ENCODE measurements around the gene ZBTB8A.
"Not testable (repeated sequence)": the region's sequence is repeated elsewhere in the genome, so short reads cannot be mapped to it uniquely, and the experiment has no call there.

Gene ZBTB8A

DNA sequence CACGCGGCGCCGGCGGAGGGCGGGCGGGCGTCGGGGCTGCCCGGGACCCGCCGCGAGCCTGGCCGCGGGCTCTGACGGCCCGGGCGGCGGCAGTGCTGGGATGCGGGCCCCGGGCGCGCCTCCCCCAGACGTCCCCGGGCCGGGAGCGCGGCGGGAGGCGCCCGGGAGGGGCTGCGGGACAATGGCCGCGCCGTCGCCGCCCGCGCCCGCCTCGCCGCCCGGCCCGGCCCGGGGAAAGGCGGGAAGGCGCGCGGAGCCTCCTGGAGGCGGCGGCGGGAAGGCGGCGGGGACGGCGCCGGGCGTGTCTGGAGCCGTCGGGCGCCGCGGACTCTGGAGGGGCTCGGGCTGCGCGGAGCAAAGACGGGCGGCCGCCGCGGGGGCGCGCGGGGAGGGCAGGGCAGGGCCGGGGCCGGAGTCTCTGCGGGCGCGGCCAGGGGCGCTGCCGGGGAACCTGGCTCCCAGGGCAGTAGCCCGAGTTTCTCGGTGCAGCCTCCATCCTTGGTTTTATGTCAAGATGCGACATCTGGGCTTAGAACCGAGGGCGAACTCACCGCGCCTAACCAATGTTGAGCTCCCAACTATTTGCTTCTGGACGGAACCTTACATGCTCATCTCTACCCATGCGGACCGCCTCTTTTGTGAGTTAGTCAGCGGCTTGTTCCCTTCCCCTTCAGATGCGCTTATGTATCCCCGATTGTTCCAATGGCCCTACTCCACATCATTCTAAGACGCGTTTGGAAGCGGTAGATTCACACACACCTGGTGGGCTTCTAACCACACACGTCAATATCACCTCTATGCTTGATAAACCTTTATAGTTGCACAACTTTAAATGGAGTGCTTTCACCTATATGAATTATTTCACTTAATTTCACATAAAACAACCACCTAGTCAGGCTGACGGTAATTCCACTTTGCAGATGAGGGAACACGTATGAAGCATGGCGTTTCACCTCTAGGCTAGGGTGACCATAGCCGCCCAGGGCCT is 651 bp downstream of the ZBTB8A start:
- peak; percentile 82 for DNase-seq (ENCODE audit: low spot score)

DNA sequence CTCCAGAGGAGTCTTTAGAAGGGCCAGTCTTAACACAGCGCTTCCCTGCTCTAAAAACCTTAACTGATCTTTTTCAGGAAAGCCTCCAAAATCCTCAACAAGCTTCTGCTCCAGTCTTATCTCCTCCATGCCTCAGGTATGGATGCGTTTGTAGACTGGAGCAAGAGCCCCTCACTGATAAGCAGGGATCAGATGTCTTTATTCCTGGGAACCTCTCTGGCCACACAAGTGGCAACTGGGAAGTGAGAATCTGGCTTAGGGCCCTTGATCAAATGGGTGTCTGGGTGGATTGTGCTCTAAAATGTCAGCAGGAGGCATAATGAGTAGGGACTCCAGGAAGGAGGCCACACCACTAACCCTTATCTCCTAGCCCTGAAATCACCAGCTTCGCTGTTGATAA is 1.4 kb downstream of the ZBTB8A start:
- no peak for DNase-seq (ENCODE audit: low spot score)

DNA sequence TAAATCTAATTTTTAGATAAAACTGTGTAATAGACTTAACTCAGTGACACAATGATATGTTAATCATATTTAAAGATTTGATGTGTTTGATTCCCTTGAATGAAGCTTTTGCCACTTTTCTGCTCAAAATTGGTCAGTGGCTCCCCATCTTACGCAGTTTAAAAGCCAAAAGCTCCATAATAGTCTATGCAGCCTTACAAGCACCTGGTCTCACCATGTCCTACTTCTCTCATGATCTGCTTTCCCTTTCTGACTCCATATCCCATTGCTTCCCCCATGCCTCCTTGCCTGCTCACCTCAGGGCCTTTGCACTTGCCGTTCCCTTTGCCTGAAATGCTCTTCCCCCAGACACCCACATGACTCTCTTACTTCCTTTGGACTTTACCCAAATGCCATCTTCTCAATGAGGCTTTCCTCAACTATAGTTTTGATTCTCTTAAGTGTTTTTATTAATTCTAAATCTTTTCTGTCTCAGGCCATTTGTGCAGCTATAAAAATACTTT is 1.9 kb downstream of the ZBTB8A start:
- no peak for DNase-seq (ENCODE audit: low spot score)

DNA sequence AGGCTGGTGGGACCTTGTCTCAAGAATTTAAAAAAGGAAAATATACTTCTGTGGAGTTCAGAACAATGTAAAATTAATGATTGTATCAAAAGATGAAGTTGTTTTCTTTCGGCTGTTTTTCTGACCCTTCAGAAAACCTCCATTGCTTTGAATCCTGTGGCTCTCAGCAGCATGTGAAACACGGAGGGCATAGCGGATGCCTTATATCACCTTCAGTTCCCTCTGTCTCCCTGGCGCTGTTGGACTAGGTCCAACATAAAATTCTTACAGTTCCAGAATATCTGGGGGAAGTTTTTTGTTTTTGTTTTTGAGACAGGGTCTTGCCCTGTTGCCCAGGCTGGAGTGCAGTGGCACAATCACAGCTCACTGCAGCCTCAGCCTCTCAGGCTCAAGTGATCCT is 7.4 kb downstream of the ZBTB8A start:
- DNase-seq (ENCODE audit: low spot score): no peak

DNA sequence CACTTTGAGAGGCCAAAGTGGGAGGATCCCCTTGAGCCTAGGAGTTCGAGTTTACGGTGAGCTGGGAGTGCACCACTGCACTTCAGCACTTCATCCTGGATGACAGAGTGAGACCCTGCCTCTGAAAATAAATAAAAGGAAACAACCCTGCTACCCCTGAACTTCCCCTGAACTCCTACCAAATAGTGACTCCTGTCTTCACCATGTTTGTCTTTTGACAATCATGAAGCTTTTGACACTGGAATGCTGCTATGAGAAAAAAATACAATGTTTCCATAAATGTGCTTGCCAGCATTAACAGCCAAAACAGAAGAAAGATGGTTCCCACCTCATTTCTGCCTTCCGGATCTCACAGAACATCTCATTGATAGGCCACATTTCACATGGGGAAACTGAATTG is 10.4 kb downstream of the ZBTB8A start:
- no peak for DNase-seq (ENCODE audit: low spot score)

DNA sequence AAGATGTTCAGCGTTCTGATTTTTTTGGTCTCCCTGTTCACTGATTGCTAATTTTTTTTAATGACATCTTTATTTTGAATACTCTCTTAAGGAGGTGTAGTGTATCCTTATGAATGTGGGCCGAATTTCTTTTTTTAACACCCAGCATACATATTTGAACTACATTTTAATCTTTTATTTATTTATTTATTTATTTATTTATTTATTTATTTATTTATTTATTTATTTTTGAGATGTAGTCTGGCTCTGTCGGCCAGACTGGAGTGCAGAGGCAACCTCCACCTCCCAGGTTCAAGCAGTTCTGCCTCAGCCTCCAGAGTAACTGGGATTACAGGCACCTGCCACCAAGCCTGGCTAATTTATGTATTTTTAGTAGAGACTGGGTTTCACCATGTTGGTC is 15.1 kb downstream of the ZBTB8A start:
- no peak for DNase-seq (ENCODE audit: low spot score)

DNA sequence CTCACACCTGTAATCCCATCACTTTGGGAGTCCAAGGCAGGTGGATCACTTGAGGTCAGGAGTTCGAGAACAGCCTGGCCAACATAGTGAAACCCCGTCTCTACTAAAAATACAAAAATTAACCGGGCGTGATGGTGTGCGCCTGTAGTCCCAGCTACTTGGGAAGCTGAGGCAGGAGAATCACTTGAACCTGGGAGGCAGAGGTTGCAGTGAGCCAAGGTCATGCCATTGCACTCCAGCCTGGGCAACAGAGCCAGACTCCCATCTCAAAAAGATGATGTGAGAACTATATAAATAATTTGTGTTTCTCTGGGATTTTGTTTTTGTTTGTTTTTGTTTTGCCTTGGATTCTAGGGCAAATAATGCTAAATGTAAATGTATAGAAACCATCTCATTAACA is 17.8 kb downstream of the ZBTB8A start:
- not testable (repeated sequence) for DNase-seq (ENCODE audit: low spot score)

DNA sequence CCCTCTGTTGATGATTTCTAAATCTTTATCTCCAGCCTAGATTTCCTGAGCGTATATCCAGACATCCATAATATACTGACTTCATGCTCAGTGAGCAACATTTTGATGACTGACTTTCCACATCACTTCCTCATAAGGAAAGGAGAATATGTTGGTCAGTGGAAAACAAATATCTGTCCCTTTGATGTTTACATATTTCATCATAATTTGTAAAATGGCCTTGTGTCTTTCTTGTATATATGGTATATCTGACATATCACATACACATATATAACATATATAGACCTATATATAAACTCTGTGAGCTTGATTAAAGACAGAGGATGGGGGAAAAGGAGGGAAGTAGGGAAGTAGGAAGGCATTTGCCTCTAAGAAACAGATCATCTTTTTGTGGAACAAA is 18.6 kb downstream of the ZBTB8A start:
- DNase-seq (ENCODE audit: low spot score): no peak

DNA sequence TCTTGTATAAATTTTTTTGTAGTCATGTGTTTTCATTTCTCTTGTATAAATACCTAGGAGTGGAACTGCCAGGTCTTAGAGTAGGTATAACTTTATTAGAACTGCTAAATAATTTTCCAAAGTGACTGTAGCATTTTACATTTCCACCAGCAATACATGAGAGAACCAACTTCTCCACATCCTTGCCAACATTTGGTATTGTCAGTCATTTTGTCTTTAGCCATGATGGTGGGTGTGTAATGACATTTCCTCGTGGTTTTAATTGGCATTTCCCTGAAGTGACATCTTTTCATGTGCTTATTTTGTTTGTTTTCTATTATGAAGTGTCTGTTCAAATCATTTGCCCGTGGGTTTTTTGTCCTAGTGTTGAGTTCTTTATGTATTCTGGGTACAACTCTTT is 29.7 kb downstream of the ZBTB8A start:
- DNase-seq (ENCODE audit: low spot score): no peak

DNA sequence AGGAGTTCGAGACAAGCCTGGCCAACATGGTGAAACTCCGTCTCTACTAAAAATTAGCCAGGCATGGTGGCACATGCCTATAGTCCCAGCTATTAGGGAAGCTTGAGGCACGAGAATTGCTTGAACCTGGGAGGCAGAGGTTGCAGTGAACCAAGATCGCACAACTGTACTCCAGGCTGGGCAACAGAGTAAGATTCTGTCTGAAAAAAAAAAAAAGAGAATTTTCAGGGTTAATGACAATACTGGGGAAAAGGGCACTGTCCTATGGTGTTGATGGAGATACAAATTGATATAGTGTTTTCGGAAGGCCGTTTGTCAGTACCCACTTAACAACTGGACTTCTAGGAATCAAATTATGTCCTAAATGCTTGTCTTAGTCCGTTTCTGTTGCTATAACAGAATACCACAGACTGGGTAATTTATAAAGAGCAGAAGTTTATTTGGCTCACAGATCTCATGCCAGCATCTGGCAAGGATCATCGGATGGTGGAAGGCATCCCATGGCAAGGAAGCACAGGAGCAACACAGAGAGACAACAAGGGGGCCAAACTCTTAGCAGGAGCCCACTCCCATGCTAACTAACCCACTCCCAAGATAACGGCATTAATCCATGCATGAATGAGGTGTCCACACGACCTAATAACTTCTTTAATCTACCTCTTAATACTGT is 41.3 kb downstream of the ZBTB8A start:
- no peak for DNase-seq (ENCODE audit: low spot score)

DNA sequence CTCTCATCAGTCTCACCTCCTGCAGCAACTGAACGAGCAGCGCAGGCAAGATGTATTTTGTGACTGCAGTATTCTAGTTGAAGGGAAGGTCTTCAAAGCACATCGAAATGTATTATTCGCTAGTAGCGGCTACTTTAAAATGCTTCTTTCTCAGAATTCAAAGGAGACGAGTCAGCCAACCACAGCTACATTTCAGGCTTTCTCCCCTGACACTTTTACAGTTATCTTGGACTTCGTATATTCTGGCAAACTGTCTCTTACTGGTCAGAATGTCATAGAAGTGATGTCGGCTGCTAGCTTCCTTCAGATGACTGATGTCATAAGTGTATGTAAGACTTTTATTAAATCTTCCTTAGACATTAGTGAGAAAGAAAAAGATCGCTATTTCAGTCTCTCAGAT is 53.7 kb downstream of the ZBTB8A start:
- DNase-seq (ENCODE audit: low spot score): no peak

DNA sequence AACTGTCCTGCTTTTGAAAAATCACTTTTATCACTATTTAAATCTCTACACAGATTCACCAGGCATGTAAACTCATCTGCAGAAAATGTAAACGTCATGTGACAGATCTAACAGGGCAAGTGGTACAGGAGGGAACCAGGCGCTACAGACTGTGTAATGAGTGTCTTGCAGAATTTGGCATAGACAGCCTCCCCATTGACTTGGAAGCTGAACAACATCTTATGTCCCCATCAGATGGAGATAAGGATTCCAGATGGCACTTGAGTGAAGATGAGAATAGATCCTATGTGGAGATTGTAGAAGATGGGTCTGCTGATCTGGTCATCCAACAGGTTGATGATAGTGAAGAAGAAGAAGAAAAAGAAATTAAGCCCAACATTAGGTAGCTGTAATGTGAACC is 60.8 kb downstream of the ZBTB8A start:
- no peak for DNase-seq (ENCODE audit: low spot score)

DNA sequence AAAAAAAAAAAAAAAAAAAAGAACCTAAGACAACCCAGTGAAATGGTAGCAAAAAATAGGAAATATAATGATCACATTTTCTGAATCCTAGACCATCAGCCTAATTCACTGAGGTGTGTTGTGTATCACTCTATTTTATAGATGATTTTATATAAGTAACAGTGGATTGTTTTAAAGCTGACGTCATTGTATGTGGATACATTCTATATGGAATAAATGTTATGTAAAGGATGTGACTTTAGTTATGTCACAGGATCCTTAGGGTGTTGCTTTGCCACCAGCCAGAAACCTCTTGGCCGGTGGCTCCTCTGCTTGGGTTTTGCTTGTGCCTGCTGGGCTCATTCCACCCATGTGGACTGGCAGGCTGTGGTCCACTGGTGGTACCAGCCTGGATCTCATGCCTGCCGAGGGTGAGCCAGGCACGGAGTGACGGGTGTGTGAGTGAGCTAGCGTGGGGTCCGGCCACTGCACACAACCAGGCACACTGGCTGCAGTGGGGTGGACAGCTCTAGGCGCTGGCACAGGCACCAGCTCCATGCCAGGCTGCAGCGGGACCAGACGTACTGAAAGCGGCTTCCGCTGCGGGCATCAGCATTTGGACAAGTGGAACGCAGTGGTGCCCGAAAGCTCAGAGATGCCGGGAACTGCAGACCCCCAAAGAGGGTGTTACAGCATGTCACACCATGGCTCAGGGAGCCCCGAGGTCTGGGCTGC is 66.6 kb downstream of the ZBTB8A start:
- no peak for DNase-seq (ENCODE audit: low spot score)

DNA sequence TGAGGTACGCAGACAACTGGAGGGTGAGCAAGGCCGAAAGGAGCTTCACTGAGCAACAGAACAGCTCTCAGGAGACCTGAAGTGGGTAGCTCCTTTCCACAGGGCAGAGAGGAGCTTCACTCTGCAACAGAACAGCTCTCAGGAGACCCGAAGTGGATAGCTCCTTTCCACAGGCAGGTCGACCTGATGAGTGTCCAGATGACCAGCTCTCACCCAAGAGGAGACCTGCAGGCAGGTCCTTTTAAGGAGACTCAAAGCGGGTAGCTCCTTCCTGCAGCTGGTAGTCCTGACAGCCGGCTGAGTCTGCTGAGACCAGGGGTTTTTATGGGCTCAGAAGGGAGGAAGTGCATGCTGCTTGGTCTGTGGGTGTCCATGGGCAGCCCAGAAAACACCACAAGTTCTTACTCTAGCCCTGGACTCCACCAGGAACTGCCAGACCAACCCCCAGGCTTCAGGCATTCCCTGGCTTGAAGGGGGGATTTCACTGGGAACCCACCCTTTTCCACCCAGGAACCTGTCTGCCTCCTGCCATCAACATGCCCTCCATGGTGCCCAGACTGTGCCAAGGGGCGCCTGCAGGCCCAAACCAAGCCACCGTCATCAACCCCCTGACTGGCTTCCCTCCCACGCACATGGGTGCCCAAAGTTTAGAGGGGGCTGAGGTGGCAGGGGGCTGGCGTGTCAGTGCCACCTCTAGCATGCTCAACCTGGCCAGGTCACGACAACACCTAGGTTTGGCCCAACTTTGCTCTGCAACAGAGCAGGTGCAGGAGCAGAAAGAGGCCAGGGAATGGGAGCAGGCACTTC is 67.5 kb downstream of the ZBTB8A start:
- DNase-seq (ENCODE audit: low spot score): no peak

DNA sequence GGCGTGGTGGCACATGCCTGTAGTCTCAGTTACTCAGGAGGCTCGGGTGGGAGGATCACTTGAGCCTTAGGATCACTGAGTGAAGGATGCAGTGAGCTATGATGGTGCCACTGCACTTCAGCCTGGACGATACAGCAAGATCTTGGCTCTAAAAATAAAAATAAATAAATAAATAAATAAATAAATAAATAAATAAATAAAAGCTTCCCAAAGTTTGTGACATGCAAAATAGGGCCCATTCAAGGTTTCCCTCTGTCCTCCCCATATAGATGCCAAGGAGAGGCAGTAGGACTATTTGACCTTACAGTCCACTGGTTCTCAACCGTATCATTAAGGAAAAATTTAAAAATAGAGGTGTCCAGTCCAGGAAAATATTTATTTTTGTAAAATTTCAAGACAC is 70.0 kb downstream of the ZBTB8A start:
- DNase-seq (ENCODE audit: low spot score): no peak

DNA sequence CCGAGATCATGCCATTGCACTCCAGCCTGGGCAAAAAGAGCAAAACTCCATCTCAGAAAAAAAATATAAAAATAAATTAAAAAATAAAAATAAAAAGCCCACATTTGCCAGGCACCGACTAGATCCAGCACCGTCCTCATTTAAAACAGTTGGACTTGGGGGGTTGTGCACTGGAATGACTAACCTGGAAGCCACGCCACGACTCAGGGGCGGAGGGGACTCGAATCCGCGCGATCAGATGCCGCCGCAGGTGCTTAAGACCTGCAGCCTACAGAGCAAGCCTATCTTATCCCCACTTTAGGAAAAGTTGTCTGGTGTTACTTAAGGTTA is 72.6 kb downstream of the ZBTB8A start:
- DNase-seq (ENCODE audit: low spot score): no peak

DNA sequence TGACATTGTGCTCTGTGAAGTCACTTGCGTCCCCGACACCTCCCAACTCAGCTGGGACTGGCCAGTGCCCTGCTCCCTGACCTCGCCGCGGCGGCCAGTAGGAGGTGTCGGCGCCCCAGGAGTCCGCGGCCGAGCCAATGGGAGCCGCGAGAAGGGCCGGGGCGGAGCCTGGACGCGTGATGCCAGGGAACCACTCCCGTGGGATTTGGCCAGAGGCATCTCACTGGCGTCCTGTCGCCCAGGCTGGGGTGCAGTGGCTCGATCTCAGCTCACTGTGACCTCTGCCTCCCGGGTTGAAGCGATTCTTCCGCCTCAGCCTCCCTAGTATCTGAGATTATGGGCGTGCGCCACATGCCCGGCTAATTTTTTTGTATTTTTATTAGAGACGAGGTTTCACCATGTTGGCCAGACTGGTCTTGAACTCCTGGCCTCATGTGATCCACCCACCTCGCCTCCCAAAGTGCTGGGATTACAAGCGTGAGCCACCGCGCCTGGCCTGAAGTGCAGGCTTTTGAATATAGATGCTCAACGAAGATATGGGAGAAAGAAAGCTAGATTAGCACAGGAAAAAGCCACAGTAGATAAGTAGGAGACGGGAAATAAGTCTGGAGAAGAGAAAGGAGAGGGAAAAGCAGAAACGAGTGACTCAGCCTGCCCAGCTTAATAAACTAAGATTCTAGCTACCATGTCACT is 73.1 kb downstream of the ZBTB8A start:
- peak; percentile 93 for DNase-seq (ENCODE audit: low spot score)

DNA sequence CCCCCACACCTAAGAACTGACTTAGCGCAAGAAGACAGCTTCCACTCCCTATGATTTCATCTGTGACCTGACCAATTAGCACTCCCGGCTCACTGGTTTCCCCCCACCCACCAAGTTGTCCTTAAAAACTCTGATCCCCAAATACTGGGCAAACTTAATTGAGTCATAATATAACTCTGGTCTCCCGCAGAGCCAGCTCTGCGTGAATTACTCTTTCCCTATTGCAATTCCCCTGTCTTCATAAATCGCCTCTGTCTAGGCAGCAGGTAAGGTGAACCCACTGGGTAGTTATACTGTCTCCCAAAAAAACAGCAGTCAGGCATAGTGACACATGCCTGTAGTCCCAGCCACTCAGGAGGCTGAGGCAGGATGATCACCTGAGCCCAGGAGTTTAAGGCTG is 74.2 kb downstream of the ZBTB8A start:
- no peak for DNase-seq (ENCODE audit: low spot score)

DNA sequence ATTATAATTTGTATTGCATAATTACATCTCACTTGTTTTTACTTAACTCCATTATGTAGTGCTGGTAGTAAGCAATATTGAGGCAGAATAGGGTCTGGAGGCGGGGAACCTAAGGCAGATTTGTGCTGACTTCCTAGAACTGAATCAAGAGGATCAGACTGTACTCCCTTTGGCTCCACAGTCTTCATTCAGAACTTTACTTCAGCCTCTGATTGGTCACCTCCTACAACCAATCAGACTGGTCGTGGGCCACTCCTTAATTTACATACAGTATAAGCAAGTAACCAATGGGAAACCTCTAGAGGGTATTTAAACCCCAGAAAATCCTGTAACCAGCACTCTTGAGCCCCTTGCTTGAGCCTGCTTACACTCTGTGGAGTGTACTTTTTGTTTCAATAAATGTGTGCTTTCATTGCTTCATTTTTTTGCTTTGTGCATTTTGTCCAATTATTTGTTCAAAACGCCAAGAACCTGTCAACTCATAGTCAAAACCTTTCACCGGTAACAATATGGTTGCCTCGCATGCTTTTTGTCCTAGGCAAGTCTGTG is 79.5 kb downstream of the ZBTB8A start:
- peak; percentile 42 for DNase-seq (ENCODE audit: low spot score)

DNA sequence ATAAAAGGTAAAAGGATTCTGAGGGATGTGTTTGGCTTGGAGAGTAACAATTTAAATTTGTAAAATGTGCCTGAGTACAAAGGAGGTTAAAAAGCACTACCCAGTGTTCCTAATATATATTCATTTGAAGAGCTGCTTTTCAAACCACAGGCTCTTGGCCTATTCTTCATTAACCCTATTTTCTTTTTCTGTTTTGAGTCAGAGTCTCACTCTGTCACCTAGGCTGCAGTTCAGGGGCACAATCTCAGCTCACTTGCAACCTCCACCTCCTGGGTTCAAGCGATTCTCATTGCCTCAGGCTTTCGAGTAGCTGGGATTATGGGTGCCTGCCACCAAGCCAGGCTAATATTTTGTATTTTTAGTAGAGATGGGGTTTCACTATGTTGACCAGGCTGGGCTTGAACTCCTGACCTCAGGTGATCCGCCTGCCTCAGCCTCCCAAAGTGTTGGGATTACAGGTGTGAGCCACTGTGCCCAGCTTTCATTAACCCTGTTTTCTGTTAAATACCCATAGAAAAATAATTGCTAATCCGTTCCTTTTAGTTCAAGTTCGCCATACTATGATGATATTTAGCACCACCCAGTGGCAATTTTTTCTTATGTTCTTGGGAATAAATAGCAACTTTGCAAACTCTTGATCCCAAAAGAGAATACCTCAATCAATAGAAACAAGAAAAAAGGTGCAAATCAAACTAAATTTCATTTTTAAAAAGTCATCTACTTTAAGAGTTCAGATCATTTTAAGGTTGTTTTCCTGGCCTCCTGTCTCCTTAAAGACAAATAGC is 80.7 kb downstream of the ZBTB8A start:
- peak; percentile 14 for DNase-seq (ENCODE audit: low spot score)

All from RKO (cell line).